GM19099 (cell line): ENCODE data around the gene TRIM5.
A peak's percentile ranks its signal among the peaks of the same experiment; 100 is the strongest.

Experiments used
- POLR2A ChIP-seq: IDR thresholded peaks from 3 replicates; pipeline ENCODE4 v1.6.1; 2011; ENCODE audit warnings: low read depth; ENCODE audit not compliant: insufficient read length; ENCODE audit errors: extremely low read depth

TRIM5 gene, protein sequence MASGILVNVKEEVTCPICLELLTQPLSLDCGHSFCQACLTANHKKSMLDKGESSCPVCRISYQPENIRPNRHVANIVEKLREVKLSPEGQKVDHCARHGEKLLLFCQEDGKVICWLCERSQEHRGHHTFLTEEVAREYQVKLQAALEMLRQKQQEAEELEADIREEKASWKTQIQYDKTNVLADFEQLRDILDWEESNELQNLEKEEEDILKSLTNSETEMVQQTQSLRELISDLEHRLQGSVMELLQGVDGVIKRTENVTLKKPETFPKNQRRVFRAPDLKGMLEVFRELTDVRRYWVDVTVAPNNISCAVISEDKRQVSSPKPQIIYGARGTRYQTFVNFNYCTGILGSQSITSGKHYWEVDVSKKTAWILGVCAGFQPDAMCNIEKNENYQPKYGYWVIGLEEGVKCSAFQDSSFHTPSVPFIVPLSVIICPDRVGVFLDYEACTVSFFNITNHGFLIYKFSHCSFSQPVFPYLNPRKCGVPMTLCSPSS

DNA sequence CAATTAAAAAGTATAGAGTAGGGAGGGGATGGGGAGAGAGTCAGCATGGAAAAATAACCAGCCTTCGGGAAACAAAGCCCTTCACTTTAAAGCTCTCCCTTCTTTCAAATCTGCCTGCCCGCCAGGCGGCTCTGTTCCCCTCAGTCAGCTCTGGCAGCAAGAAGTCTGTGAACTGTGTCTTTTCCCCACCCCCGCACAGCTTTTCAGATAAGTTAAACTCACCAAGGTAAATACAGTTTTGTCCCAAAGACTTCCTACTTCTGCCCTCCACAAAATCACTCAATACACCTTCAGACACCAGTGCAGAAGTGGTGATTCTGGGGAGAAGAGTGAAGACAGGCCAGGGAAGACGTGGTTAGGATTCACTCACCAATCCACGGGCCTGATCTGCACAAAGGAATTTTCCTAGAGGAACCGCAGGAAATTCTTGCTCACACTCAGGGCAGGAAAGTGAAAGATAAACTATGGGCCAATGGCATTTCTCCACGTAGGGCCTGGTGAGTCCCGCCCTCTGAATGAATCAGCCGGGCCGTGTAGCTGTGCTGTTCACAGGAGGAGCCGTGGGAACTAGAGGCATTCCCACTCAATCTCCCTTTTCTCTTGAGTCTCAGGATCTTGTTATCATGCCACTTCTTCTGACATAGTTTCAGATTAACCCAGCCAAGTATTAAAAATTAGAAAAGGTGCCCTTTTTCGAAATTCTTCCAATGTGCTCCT lies at the start of gene TRIM5:
Gene TRIM5 (minus strand): TSS at position 429 of the 717 bp plus-strand sequence. CDS start 4,897 bp downstream, outside the sequence.
- peak; percentile 71 for TF ChIP-seq POLR2A

DNA sequence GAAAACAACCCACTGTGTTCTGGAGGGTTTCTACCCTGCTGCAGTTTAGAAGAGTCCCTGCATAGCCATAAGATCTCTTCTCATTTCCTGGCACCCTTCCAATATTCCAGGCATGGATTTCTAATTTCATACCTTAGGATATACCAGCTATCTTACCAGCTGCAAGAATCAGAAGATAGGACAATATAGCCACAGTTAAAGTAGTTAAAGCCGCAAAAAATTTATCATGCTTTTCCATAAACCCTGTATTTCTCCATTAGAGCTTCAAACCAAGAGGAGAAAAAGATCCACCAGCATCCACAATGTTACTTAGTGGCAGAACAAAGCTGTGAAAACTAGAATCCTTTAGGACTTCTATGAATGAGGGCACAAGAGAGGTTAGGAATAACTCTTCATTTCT lies 42.8 kb upstream of the TRIM5 start:
- no peak for TF ChIP-seq POLR2A

DNA sequence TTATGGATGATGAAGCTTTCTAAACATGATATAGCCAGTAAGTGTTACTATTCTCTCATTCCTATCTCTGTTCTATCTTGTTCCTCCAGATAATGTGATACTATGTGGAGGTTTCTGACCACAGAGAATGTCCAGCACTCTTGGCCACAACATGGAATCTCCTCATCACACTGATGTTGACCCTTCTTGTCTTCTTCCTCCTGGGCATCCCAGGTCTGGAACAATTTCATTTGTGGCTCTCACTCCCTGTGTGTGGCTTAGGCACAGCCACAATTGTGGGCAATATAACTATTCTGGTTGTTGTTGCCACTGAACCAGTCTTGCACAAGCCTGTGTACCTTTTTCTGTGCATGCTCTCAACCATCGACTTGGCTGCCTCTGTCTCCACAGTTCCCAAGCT lies 41.5 kb upstream of the TRIM5 start:
- TF ChIP-seq POLR2A, result no peak

DNA sequence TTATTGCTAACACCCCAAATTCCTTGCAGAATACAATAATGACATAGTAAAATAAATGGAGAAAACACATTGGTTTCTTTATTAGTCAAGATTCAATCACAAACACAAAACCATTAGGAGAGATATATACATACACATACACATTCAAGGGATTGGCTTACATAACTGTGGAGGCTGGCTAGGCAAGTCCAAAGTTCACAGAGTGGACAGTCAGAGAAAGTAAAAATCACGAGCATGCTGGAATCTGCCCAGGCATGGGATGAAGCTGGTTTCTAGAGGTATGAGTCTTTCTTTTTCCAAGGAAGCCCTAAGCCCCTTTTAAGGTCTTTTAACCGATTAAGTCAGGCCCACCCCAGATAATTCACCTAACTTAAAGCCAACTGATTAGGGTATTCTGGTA lies 37.7 kb upstream of the TRIM5 start:
- TF ChIP-seq POLR2A, result no peak

DNA sequence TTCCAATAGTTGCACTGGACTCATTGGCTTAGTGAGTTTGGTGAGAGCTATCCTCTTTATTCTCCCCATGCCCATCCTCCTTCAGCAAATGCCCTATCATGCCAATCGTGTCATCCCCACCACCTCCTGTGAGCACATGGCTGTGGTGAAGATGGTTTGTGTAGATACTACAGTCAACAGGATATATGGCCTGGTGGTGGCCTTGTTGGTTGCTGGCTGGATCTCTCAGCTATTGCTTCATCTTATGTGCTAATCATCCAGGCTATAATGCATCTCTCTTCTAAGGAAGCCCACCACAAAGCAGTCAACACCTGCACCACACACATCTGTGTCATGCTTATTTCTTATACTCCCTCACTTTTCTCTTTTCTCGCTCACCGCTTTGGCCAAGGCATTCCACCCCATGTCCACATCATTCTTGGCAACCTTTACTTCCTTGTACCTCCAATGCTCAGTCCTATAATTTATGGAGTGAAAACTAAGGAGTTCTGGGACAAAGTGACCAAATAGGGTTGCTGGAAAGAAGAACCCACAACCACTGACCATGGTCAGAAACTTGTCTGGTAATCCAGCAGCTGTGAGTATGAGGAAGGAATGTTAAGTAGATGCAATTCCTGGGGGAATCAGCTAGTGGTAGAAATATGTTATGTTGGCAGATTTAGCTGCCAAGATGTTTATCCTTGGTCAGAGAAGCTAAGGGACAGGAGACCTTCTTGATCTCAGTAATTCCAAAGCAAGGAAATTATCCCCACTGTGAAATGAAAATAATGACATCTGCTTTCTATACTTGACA lies 35.0 kb upstream of the TRIM5 start:
- TF ChIP-seq POLR2A, result no peak

DNA sequence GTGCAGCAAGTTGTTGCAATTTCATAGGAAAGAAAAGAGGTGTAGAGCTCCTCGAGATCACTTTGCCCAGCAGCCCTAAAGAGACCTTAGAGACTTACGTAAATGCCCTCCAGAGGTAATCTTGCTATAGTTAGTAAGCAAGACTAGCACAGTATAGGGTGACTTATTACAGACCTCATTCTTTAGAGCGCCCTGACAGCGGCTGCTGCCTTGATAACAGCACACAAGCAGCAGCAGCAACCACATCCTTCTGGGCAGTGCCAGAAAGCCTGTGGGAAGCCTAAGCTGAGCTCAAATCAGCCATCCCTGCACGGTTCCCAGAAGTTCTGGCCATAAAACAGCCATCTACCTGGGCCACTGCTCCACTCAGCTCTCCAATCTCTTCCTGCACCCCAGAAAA lies 28.8 kb upstream of the TRIM5 start:
- TF ChIP-seq POLR2A, result no peak

DNA sequence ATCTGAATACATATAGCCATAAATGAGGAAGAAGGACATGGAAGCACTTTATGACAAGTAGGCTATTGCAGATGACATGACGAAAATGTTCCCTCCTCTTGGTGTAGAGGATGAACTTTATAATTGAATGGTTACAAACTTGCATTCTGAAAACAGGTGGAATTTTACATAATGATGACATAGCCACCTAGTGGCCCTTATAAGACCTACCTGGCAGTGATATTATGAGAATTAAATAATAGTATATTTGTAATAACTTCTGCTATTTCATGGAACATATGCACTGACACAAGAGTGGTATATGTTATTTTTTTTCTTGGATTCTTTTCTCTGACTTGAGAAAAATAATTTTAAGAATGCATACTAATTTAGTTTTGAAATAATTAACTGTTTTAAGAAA lies 27.6 kb upstream of the TRIM5 start:
- no peak for TF ChIP-seq POLR2A

DNA sequence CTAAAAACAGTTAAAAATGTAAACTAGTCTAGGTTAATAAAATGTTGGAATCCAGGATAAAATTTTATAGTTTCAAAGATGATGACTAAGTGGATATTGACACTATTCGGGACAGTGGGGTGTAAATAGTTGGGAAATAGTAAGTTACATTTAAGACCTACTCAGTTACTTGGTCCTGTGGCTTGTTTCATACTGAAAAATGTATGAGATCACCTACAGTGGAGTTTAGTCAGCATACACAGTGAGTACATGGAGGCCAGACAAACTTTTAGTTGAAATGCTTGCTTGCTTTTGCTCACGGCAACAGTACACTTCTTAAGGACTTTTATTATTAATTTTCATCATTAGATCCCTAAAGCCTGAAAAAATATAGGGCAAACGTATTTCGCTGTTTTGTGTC lies 20.8 kb upstream of the TRIM5 start:
- no peak for TF ChIP-seq POLR2A

DNA sequence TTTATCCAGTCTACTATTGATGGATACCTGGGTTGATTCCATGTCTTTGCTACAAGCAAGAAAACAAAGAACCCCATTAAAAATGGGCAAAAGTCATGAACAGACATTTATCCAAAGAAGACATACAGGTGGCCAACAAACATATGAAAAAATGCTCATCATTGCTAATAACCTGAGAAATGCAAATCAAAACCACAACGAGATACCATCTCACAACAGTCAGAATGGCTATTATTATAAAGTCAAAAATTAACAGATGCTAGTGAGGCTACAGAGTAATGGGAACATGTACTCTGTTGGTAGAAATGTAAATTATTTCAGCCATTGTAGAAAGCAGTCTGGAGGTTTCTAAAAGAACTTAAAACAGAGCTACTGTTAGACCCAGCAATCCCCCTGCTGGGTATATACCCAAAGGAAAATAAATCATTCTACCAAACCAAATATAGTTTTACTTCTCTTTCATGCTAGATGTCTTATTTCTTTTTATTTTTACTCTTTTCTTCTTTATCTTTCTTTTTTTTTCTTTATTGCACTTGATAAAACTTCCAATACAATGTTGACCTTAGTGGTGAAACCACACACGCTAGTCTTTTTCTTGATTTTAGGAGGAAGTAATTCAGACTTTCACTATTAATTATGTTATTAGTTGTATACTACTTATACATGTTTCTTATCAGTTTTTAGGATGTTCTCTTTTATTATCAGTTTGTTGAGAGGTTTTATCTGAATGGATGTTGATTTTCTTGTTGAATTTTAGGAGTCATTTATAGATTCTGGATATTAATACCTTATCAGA lies 19.1 kb upstream of the TRIM5 start:
- no peak for TF ChIP-seq POLR2A

DNA sequence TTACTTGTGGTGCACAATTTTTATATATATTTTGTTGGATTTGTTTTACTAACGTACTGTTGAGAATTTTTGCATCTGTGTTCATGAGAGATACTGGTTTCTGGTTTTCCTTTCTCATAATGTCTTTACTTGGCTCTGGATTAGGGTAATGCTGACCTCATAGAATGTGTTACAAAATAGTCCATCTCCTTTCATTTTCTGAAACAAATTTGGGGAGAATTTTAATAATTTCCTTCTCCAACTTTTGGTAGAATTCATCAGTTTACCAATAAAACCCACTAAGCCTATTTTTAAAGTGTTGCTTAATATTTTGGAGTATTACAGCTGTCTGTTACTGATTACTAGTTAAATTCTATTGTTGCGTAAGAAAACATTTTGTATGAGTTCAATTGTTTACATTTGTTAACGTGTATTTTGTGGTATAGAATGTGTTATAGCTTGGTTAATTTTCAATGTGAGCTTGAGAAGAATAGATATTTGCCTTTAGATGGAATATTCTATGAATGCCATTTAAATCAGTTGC lies 16.2 kb upstream of the TRIM5 start:
- no peak for TF ChIP-seq POLR2A

DNA sequence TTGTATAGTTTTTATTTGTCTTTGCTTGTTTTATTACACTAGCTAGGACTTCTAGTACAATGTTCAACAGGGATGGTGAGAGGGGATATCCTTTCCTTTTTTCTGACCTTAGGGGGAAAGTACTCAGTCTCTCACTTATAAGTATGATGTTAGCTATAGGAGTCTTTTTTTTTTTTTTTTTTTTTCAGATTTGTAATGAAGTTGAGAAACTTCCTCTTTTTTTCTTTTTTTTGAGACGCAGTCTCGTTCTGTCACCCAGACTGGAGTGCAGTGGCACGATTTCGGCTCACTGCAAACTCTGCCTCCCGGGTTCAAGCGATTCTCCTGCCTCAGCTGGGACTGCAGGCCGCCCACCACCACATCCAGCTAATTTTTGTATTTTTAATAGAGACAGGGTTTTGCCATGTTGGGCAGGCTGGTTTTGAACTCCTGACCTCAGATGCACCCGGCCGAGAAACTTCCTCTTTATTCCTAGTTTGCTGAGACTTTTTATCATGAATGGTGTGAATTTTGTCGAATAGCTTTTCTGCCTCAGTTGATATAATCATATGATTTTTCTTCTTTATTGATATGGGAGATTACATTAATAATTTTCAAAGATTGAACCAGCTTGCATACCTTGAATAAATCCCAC lies 15.7 kb upstream of the TRIM5 start:
- no peak for TF ChIP-seq POLR2A

DNA sequence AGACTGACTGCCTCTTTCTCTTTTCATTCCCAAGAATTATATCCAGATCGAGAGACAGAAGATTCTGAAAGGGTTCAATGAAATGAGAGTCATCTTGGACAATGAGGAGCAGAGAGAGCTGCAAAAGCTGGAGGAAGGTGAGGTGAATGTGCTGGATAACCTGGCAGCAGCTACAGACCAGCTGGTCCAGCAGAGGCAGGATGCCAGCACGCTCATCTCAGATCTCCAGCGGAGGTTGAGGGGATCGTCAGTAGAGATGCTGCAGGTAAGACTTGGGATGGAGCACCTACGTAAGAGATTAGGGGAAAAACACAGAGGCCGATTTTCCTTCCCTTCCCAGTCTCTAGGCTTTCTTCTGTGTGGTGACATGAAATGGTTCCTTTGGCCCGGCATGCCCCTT lies 13.4 kb upstream of the TRIM5 start:
- TF ChIP-seq POLR2A, result no peak

DNA sequence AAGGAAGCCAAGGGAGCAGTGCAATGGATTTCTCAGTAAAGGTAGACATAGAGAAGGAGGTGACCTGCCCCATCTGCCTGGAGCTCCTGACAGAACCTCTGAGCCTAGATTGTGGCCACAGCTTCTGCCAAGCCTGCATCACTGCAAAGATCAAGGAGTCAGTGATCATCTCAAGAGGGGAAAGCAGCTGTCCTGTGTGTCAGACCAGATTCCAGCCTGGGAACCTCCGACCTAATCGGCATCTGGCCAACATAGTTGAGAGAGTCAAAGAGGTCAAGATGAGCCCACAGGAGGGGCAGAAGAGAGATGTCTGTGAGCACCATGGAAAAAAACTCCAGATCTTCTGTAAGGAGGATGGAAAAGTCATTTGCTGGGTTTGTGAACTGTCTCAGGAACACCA lies 11.3 kb upstream of the TRIM5 start:
- TF ChIP-seq POLR2A, result no peak

DNA sequence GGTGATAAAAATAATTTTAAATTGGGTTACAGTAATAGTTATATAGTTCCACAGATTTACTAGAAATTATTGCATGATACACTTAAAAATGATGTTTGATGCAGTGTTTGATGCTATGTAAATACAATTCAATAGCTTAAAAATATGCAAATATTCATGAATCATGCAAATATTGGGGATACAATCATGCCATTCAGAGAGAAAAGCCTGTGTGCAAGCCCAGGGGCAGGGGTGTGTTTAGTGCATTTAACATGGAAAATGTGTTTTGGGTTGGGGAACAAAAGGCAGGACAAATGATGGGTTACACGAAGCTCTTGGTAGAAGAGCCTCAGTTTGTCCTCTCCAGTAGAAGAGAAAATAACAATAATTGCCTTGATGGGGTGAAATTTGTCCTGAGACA lies 10.7 kb upstream of the TRIM5 start:
- TF ChIP-seq POLR2A, result no peak
